ENCODE data around the gene GRM8. TPM values are rescaled to one million over a fixed set of nuclear protein-coding genes. Genes with fewer than 3 reads are reported as not detected.

The GRM8 gene
- total RNA-seq, 1 donor from 2014 or later: not detected

DNA sequence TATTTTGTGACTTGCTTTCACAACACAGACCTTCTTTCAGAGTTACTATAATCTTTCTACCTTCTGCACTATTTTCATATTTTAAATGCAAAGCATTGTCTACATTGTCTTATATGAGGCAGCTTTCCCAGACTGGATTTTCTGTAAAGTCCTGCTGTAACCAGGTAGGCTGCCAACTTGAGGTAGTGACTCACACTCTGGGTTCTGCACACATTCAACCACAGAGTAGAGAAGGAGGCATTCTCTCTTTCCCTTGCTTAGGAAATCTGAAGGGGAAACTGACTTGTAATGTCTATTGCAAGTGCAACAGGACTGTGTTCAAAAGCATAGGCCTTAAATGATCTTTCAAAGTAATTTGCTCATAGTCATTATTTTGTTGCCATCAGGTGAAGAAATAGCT is 461.4 kb downstream of the GRM8 start:
- peak; percentile 39 for DNase-seq (ENCODE audit: low read depth)
- H3K4me3 ChIP-seq (ENCODE audit: low read depth, low read length): no peak overlapping the region
- TF ChIP-seq, protein P1, sequence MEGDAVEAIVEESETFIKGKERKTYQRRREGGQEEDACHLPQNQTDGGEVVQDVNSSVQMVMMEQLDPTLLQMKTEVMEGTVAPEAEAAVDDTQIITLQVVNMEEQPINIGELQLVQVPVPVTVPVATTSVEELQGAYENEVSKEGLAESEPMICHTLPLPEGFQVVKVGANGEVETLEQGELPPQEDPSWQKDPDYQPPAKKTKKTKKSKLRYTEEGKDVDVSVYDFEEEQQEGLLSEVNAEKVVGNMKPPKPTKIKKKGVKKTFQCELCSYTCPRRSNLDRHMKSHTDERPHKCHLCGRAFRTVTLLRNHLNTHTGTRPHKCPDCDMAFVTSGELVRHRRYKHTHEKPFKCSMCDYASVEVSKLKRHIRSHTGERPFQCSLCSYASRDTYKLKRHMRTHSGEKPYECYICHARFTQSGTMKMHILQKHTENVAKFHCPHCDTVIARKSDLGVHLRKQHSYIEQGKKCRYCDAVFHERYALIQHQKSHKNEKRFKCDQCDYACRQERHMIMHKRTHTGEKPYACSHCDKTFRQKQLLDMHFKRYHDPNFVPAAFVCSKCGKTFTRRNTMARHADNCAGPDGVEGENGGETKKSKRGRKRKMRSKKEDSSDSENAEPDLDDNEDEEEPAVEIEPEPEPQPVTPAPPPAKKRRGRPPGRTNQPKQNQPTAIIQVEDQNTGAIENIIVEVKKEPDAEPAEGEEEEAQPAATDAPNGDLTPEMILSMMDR (conservative IDR thresholded peaks at IDR 0.05; ENCODE audit: low read depth, low read length): no peak

DNA sequence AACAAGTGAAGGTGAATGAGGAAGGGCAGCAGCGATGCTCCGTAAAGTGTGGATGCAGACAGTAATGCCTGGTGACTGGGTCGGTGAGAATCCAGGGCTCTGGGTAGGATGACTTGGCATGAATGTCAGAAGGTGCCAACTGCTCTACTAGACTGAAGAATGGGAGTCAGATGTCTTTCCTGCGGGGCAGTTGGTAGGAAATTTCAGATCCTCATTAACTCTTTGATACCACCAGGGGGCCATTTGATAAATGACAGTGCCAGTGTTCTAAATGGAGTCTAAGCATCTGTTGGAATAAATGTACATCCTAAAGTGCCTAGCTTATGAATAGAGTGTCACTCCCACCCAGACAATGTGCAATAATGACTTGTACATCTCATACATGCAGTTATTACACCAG is 462.0 kb downstream of the GRM8 start:
- DNase-seq (ENCODE audit: low read depth): no peak
- TF ChIP-seq, protein P1 (conservative IDR thresholded peaks at IDR 0.05; ENCODE audit: low read depth, low read length): peak; percentile 23
- H3K4me3 ChIP-seq (ENCODE audit: low read depth, low read length): no peak overlapping the region

DNA sequence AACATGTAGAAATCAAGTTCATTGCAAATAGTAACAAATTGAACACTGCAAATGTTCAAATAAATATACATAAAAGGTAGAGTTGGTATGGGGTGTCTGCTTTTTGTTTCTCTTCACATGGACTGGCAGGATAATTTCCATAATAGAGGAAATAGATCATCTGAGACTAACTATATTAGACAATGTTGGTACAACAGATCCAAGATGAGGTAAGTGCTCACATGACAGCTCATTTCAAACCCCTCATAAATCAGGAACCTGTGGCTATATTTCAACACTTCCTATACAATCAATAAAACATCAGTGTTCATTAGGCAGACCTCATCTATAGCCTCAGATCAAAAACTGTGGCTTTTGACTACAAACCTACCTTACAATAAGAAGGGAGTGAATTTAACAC is 469.1 kb downstream of the GRM8 start:
- no peak overlapping the region for H3K4me3 ChIP-seq (ENCODE audit: low read depth, low read length)
- TF ChIP-seq, protein P1 (conservative IDR thresholded peaks at IDR 0.05; ENCODE audit: low read depth, low read length): no peak
- DNase-seq (ENCODE audit: low read depth): no peak

DNA sequence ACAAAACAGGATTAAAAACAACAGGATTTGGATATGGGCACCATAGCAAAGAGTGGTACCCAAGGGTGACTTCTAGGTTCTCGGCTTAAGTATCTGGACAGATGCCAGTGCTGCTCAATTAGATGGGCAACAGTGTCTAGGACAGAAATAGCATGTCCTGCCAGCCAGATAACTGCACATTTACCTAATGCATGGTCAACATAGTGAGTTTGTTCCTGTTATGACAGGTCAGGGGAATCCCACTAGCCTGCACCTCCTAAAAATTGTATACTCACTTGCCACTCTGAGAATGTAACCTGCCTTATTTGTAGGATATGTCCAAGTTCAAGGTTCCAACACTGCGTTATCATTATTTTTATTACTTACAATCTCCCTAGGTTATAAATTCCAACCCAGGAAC is 471.7 kb downstream of the GRM8 start:
- no peak for DNase-seq (ENCODE audit: low read depth)
- TF ChIP-seq, protein P1 (conservative IDR thresholded peaks at IDR 0.05; ENCODE audit: low read depth, low read length): no peak
- no peak overlapping the region for H3K4me3 ChIP-seq (ENCODE audit: low read depth, low read length)

DNA sequence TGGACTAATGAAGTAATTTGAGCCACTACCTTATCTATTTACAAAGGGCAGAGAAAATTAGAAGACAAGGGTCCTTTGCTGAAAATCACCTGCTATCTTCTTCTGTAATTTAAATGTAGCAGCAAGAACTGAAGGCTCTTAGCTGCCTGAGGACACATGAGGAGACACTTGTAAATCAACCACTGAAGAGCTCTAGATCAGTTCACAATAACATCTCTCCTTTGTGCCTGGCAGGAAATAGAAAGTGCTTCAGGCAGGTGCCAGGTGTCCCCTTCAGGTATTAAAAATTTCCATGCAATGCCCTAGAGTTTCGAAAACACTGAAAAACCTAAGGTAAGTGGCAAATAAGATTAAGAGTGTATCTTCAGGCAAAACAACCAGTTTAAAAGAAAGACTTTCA is 474.6 kb downstream of the GRM8 start:
- TF ChIP-seq, protein P1 (conservative IDR thresholded peaks at IDR 0.05; ENCODE audit: low read depth, low read length): no peak
- no peak for DNase-seq (ENCODE audit: low read depth)
- H3K4me3 ChIP-seq (ENCODE audit: low read depth, low read length): no peak overlapping the region

DNA sequence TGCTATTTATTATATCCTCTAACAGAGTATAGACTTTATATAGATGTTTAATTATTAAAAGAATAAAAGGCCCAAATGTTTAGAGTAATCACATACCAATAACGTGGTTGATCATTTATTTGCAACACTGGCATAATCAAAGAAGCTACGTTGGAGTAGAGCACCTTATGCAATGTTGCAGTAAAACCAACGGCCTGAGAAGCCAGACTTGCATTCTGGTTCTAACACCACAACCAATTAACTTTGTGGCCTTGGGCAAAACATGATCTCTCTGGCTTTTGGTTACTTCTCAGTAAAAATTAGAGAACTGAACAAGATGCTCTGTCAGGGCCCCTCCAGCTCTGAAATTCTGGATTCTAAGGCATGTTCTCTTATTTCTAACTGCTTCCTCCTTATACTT is 476.2 kb downstream of the GRM8 start:
- no peak for DNase-seq (ENCODE audit: low read depth)

DNA sequence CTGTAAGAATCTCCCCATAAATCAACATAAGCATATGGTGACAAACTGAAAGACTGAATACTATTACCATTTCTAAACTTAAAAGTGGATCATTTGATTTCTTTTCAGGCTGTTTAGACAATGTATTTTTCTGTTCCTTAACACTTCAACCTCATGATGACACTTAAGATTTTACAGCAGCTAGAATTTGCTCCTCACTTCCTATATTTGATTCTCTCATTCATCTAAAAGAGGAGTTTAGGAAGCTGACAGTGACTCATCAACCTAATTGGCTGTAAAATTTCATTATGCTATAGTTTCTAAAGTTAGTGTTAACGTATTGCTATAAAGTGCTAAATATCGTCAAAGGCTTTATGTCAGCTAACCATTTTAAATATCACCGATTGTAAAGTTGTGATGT is 478.7 kb downstream of the GRM8 start:
- DNase-seq (ENCODE audit: low read depth): no peak
- TF ChIP-seq, protein P1 (conservative IDR thresholded peaks at IDR 0.05; ENCODE audit: low read depth, low read length): no peak
- no peak overlapping the region for H3K4me3 ChIP-seq (ENCODE audit: low read depth, low read length)

More for the DNA sequence above, 476.2 kb downstream of the GRM8 start:
- TF ChIP-seq, protein P1 (conservative IDR thresholded peaks at IDR 0.05; ENCODE audit: low read depth, low read length): no peak
- H3K4me3 ChIP-seq (ENCODE audit: low read depth, low read length): no peak overlapping the region
